GM12878 (cell line): ENCODE measurements around the gene CD79A. TPM values are rescaled to one million over a fixed set of nuclear protein-coding genes. Genes with fewer than 3 reads are reported as not detected.

Experiments
- ATAC-seq: fragments of 200-7000 bp; cut with Tn5 transposase; 3 replicates; pipeline ENCODE4 v1.9.1; 2020; ENCODE audit warnings: mild to moderate bottlenecking, moderate library complexity
- BruUV-seq: library from RNA; stranded (reverse); fragments of 400-500 nt; replicated peaks from 2 replicates; lab custom pipeline; 2021; lab: Mats Ljungman, UMichigan
- CTCF ChIA-PET: fragments of 300-600 bp; sonication (Branson Sonifier 250); formaldehyde crosslinking; extraction: SDS; loops from one replicate; lab custom pipeline; 2021; ENCODE audit warnings: inconsistent platforms; lab: Yijun Ruan, JAX
- POLR2A ChIA-PET: fragments of 350-600 bp; formaldehyde crosslinking; extraction: SDS; loops from one replicate; lab custom pipeline; 2021; ENCODE audit warnings: inconsistent platforms; lab: Charles Lee
- RAD21 ChIA-PET: fragments of 300-600 bp; sonication (Branson Sonifier 250); formaldehyde crosslinking; loops from one replicate; lab custom pipeline; 2023; ENCODE audit warnings: antibody characterized with exemption; ENCODE audit not compliant: unreplicated experiment; lab: Charles Lee
- SMC1A ChIA-PET: fragments of 300-600 bp; sonication (Branson Sonifier 250); formaldehyde crosslinking; loops from one replicate; lab custom pipeline; 2023; ENCODE audit not compliant: unreplicated experiment, uncharacterized antibody; lab: Charles Lee
- DNase-seq: peaks from one replicate; pipeline ENCODE4 v3.0.0-alpha.2; 2011; ENCODE audit warnings: low read depth, low spot score
- FAIRE-seq: peaks from 3 replicates; lab custom pipeline; 2011; peaks lifted over from hg19 to GRCh38; lab: Jason Lieb, UNC
- H2AFZ ChIP-seq: 2 replicates; pipeline ENCODE4 v1.6.0; 2011; ENCODE audit warnings: low read depth, low read length, control low read depth; ENCODE audit not compliant: control insufficient read depth
- H3K27ac ChIP-seq: 2 replicates; pipeline ENCODE4 v1.5.1; 2011; ENCODE audit warnings: control low read depth; ENCODE audit not compliant: control insufficient read depth, insufficient read depth
- H3K27me3 ChIP-seq, 2 experiments: replicated peaks in 1 of 2; 2 replicates each; pipeline versions ENCODE4 v1.6.0 to v1.6.1; 2011; ENCODE audit warnings: low read length in 1 of 2; ENCODE audit not compliant: control insufficient read depth in 2 of 2, insufficient read depth in 2 of 2
- H3K36me3 ChIP-seq, 2 experiments: 2 replicates each; pipeline ENCODE4 v1.5.1; 2011; ENCODE audit warnings: low read length in 1 of 2; ENCODE audit not compliant: control insufficient read depth in 2 of 2, insufficient read depth in 2 of 2
- H3K4me1 ChIP-seq: 2 replicates; pipeline ENCODE4 v1.6.1; 2011; ENCODE audit warnings: mild to moderate bottlenecking, low read length, moderate library complexity, mixed read lengths; ENCODE audit not compliant: control insufficient read depth, insufficient read depth
- H3K4me2 ChIP-seq: 2 replicates; pipeline ENCODE4 v1.6.0; 2011; ENCODE audit warnings: control low read depth; ENCODE audit not compliant: control insufficient read depth, insufficient read depth
- H3K4me3 ChIP-seq: fragments of 200-600 bp; sonication (generic); 2 replicates; pipeline ENCODE4 v1.5.1; 2016
- H3K79me2 ChIP-seq: 2 replicates; pipeline ENCODE4 v1.6.0; 2011; ENCODE audit warnings: low read length; ENCODE audit not compliant: control insufficient read depth, insufficient read depth
- H3K9ac ChIP-seq: 2 replicates; pipeline ENCODE4 v1.8.0; 2011; ENCODE audit warnings: low read length, control low read depth, mixed read lengths; ENCODE audit not compliant: control insufficient read depth, insufficient read depth
- H3K9me3 ChIP-seq: replicated peaks from 3 replicates; pipeline ENCODE4 v1.5.1; 2011; ENCODE audit warnings: mild to moderate bottlenecking, low read length; ENCODE audit not compliant: control insufficient read depth, insufficient read depth
- H4K20me1 ChIP-seq: 2 replicates; pipeline ENCODE4 v1.6.0; 2011; ENCODE audit not compliant: control insufficient read depth, insufficient read depth
- NR2C2 ChIP-seq: IDR thresholded peaks from 2 replicates; pipeline ENCODE4 v1.6.1; 2011; ENCODE audit warnings: borderline replicate concordance, low read depth; ENCODE audit not compliant: control insufficient read depth, insufficient read length
- POLR2A ChIP-seq: IDR thresholded peaks from 2 replicates; pipeline ENCODE4 v1.6.1; 2011; ENCODE audit warnings: low read depth, mild to moderate bottlenecking, low read length
- SIX5 ChIP-seq: IDR thresholded peaks from 2 replicates; pipeline ENCODE4 v1.6.1; 2011; ENCODE audit warnings: mild to moderate bottlenecking, low read depth, low read length, moderate library complexity; ENCODE audit not compliant: severe bottlenecking
- SREBF2 ChIP-seq: IDR thresholded peaks from 2 replicates; pipeline ENCODE4 v1.6.1; 2012; ENCODE audit warnings: mild to moderate bottlenecking, low read length
- TCF12 ChIP-seq: IDR thresholded peaks from 2 replicates; pipeline ENCODE4 v1.6.1; 2011; ENCODE audit warnings: low read depth, mild to moderate bottlenecking, low read length
- YBX1 ChIP-seq: fragments of 450-650 bp; IDR thresholded peaks from 2 replicates; pipeline ENCODE4 v1.6.1; 2016; ENCODE audit warnings: antibody characterized with exemption
- ZNF24 ChIP-seq: fragments of 450-650 bp; IDR thresholded peaks from 2 replicates; pipeline ENCODE4 v1.6.1; 2017; ENCODE audit warnings: antibody characterized with exemption, mild to moderate bottlenecking
- WGBS: methylation state at CpG from one replicate; pipeline ENCODE4 v1.1.6; 2016; ENCODE audit warnings: low lambda C conversion rate; ENCODE audit not compliant: insufficient replicate concordance, insufficient coverage; ENCODE audit errors: missing lambda C conversion rate; 5-methylcytosine and 5-hydroxymethylcytosine counted together
- in situ Hi-C: fragments of 300-500 bp; cut with MboI; formaldehyde crosslinking; loops from 9 replicates; pipeline ENCODE4 v1.14.3; 2018; ENCODE audit warnings: mixed read lengths
- intact Hi-C: fragments of 100-400 bp; cut with micrococcal nuclease; formaldehyde crosslinking; loops from one replicate; pipeline ENCODE4 v1.14.2; 2022; ENCODE audit not compliant: unreplicated experiment
- polyA plus RNA-seq, 11 experiments: library from polyadenylated mRNA; depleted of rRNA in 4 of 11; unstranded in 6 of 11; stranded (reverse) in 5 of 11; fragments of >200 nt; fragmentation: Nextera tagmentation in 4 of 11; fragmentation: Illumina TruSeq in 1 of 11; extraction: Ambion mirVana in 4 of 11; extraction: Trizol in 1 of 11; gene quantifications; 1 replicate in 1 of 11; 2 replicates in 10 of 11; pipeline versions ENCODE4 v1.2.1 to v1.2.3, GENCODE V29; 2011 to 2016; ENCODE audit warnings: inconsistent platforms in 2 of 11, missing spikeins in 2 of 11, low read depth in 1 of 11
- total RNA-seq, 4 experiments: library from RNA; depleted of rRNA in 3 of 4; stranded (reverse); fragments of >200 nt in 3 of 4; fragmentation: Illumina TruSeq in 1 of 4; extraction: Trizol in 1 of 4; gene quantifications; 2 replicates each; pipeline versions ENCODE4 v1.2.1 to v1.2.3, GENCODE V29; 2013 to 2021
- TF ChIP-seq, protein P1 (sequence below): fragments of 450-650 bp; IDR thresholded peaks from 2 replicates; pipeline ENCODE4 v1.6.1; 2017; ENCODE audit warnings: borderline replicate concordance
- TF ChIP-seq, protein P2 (sequence below): fragments of 450-650 bp; formaldehyde crosslinking; IDR thresholded peaks from 2 replicates; pipeline ENCODE4 v1.5.0; 2022; ENCODE audit warnings: mild to moderate bottlenecking, missing genetic modification characterization
- TF ChIP-seq, protein P3 (sequence below): IDR thresholded peaks from 2 replicates; pipeline ENCODE4 v1.6.1; 2011; ENCODE audit warnings: mild to moderate bottlenecking, low read depth, low read length, moderate library complexity; ENCODE audit not compliant: insufficient replicate concordance

CD79A gene
- total and polyA plus RNA-seq, 10 of the 15 experiments (the other 5 are each of a cell fraction or from before 2014, with no cell fraction given): 38.8 to 414 (median 282) TPM

DNA sequence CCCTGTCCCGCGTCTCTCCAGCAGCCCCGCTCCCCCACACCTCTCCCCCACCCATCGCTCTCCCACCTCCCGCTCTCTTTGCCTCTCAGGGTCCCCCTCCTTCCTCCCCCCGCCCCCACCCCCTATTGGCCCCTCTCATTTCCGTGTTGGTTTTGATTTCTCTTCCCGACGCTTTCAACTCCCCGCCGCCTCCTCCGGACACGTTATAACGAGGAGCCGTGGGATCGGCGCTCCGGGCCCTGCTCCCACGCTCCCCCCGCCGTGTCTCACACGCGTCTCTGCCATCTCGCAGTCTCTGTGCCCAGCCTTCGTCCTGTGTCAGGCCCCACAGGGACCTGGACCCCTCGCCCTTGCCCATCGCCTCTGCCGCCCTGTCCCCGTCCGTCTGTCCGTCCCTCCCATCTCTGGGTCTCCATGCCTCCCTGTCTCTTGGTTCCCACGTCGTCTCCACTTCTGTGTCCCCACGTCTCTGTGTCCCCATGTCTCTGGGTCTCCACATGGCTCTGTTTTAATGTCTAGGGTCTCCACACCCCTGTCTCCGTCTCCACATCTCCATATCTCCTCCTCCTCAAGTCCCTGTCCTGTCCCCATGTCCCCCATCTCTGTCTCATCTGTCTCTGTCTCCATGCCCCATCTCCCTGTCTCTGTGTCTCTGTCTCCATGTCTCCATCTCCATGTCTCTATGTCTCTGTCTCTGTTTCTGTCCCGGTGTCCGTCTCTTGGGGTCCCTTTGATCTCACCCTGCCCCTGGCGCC lies 38.1 kb downstream of the CD79A start:
- no peak overlapping the region for H3K4me3 ChIP-seq
- H3K9me3 ChIP-seq: no peaks in the 10 kb centered on the region; the same call in 2 of the 3 replicates
- in situ Hi-C loops (no loop called here), intact Hi-C loops (no loop called here)
- H3K4me2 ChIP-seq: no peak overlapping the region; the same call in 1 of the 2 replicates
- SMC1A ChIA-PET: no interaction called here
- H4K20me1 ChIP-seq: peaks cover 6% of the 10 kb centered on the region; the same call in 1 of the 2 replicates
- H3K4me1 ChIP-seq: no peaks in the 10 kb centered on the region
- H2AFZ ChIP-seq: no peak overlapping the region
- peaks cover 3 to 4% of the 10 kb centered on the region in 2 experiments; a peak in 3 of 4 replicates for H3K27me3 ChIP-seq
- CTCF ChIA-PET: no interaction called here
- H3K9ac ChIP-seq: no peak overlapping the region
- no peak for ATAC-seq
- no peaks in the 10 kb centered on the region for H3K36me3 ChIP-seq
- FAIRE-seq: no peak
- WGBS: 14% methylated on average over 24 of the region's 38 CpGs
- no peaks in the 10 kb centered on the region for H3K79me2 ChIP-seq
- DNase-seq: no peak
- BruUV-seq: no TSS peak
- RAD21 ChIA-PET: no interaction called here
- no peak overlapping the region for H3K27ac ChIP-seq
- TF ChIP-seq YBX1 (no peak), TCF12 (no peak), POLR2A (no peak), SIX5 (no peak), NR2C2 (no peak), SREBF2 (no peak), ZNF24 (no peak)
- TF ChIP-seq, protein P1, sequence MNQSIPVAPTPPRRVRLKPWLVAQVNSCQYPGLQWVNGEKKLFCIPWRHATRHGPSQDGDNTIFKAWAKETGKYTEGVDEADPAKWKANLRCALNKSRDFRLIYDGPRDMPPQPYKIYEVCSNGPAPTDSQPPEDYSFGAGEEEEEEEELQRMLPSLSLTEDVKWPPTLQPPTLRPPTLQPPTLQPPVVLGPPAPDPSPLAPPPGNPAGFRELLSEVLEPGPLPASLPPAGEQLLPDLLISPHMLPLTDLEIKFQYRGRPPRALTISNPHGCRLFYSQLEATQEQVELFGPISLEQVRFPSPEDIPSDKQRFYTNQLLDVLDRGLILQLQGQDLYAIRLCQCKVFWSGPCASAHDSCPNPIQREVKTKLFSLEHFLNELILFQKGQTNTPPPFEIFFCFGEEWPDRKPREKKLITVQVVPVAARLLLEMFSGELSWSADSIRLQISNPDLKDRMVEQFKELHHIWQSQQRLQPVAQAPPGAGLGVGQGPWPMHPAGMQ: no peak
- TF ChIP-seq, protein P2, sequence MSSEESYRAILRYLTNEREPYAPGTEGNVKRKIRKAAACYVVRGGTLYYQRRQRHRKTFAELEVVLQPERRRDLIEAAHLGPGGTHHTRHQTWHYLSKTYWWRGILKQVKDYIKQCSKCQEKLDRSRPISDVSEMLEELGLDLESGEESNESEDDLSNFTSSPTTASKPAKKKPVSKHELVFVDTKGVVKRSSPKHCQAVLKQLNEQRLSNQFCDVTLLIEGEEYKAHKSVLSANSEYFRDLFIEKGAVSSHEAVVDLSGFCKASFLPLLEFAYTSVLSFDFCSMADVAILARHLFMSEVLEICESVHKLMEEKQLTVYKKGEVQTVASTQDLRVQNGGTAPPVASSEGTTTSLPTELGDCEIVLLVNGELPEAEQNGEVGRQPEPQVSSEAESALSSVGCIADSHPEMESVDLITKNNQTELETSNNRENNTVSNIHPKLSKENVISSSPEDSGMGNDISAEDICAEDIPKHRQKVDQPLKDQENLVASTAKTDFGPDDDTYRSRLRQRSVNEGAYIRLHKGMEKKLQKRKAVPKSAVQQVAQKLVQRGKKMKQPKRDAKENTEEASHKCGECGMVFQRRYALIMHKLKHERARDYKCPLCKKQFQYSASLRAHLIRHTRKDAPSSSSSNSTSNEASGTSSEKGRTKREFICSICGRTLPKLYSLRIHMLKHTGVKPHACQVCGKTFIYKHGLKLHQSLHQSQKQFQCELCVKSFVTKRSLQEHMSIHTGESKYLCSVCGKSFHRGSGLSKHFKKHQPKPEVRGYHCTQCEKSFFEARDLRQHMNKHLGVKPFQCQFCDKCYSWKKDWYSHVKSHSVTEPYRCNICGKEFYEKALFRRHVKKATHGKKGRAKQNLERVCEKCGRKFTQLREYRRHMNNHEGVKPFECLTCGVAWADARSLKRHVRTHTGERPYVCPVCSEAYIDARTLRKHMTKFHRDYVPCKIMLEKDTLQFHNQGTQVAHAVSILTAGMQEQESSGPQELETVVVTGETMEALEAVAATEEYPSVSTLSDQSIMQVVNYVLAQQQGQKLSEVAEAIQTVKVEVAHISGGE: no peak
- TF ChIP-seq, protein P3, sequence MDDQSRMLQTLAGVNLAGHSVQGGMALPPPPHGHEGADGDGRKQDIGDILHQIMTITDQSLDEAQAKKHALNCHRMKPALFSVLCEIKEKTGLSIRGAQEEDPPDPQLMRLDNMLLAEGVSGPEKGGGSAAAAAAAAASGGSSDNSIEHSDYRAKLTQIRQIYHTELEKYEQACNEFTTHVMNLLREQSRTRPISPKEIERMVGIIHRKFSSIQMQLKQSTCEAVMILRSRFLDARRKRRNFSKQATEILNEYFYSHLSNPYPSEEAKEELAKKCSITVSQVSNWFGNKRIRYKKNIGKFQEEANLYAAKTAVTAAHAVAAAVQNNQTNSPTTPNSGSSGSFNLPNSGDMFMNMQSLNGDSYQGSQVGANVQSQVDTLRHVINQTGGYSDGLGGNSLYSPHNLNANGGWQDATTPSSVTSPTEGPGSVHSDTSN: no peak
- POLR2A ChIA-PET: no interaction called here
